Activated CD8-positive, alpha-beta T cell treated with anti-CD3 and anti-CD28 coated beads, Interleukin-2, amount 10 ng/mL, durations not matched to agents 7 days and 5 days (primary cell): ENCODE results near the gene ISM2. TPM values are rescaled to one million over a fixed set of nuclear protein-coding genes. Genes with fewer than 3 reads are reported as not detected.
"Not testable (repeated sequence)": the region's sequence is repeated elsewhere in the genome, so short reads cannot be mapped to it uniquely, and the experiment has no call there.

ENCODE experiments used
- ATAC-seq: fragments of 150-1000 bp; cut with Tn5 transposase; one replicate; pipeline ENCODE4 v1.10.0; 2021; ENCODE audit warnings: moderate library complexity
- CTCF ChIA-PET: fragments of 350-600 bp; sonication (Branson Sonifier 250); formaldehyde crosslinking; loops from one replicate; lab custom pipeline; 2021; ENCODE audit warnings: antibody characterized with exemption; lab: Charles Lee
- POLR2A ChIA-PET: fragments of 350-600 bp; sonication (Branson Sonifier 250); formaldehyde crosslinking; loops from one replicate; lab custom pipeline; 2021; ENCODE audit warnings: antibody characterized with exemption; lab: Charles Lee
- DNase-seq: peaks from one replicate; pipeline ENCODE4 v3.0.0-alpha.2; 2020
- H3K27ac Mint-ChIP-seq: one replicate; pipeline ENCODE4 v1.8.0; 2021; ENCODE audit warnings: mild to moderate bottlenecking, mixed read lengths
- H3K27me3 Mint-ChIP-seq: one replicate; pipeline ENCODE4 v1.8.0; 2021; ENCODE audit warnings: low read depth, mixed read lengths
- H3K36me3 Mint-ChIP-seq: one replicate; pipeline ENCODE4 v1.8.0; 2021; ENCODE audit warnings: low read depth, mixed read lengths
- H3K4me1 Mint-ChIP-seq: one replicate; pipeline ENCODE4 v1.8.0; 2021; ENCODE audit warnings: low read depth, mixed read lengths
- H3K4me3 Mint-ChIP-seq: one replicate; pipeline ENCODE4 v1.8.0; 2021; ENCODE audit warnings: mild to moderate bottlenecking, mixed read lengths
- H3K9me3 Mint-ChIP-seq: one replicate; pipeline ENCODE4 v1.8.0; 2022; ENCODE audit warnings: mixed read lengths; ENCODE audit not compliant: insufficient read depth
- total RNA-seq, 2 experiments: library from RNA; stranded (reverse); gene quantifications; one replicate each; pipeline ENCODE4 v1.2.3, GENCODE V29; 2021

Gene ISM2
- total RNA-seq, result not detected

- peak within 1 kb of the TSS; percentile 67 for H3K4me3 Mint-ChIP-seq
- H3K27ac Mint-ChIP-seq, result no peak within 1 kb of the TSS
- DNase-seq (peak; percentile 68), ATAC-seq (peak; percentile 94)
- ChIA-PET CTCF (no interaction called here), POLR2A (no interaction called here)
- peaks cover 7% of the 10 kb centered on the region for H3K4me1 Mint-ChIP-seq
- no peaks in the 10 kb centered on the region for H3K9me3 Mint-ChIP-seq
- peaks cover 24% of the 10 kb centered on the region for H3K27me3 Mint-ChIP-seq
- H3K36me3 Mint-ChIP-seq, result peaks cover 3% of the 10 kb centered on the region
Measured at GRCh38 chr14:77498120-77498979, at the start of gene ISM2. ISM2 (minus strand) TSS chr14:77498816; CDS start chr14:77498793, 23 bp downstream.

GRCh38 chr14:77547512-77548180 lies 49.0 kb upstream of the ISM2 start:
- no peaks in the 10 kb centered on the region for H3K9me3 Mint-ChIP-seq
- peaks cover 62% of the 10 kb centered on the region for H3K36me3 Mint-ChIP-seq
- ChIA-PET CTCF (interaction anchor here (0.9 to 1.3 kb wide), 2 partner anchors 83 to 88 kb away, joined by 3 read pairs; no protein-coding TSS in a partner anchor), POLR2A (interaction anchor here (0.7 kb wide), 1 partner anchor 95 kb away, joined by 3 read pairs; no protein-coding TSS in a partner anchor)
- DNase-seq, result no peak
- no peak overlapping the region for H3K4me3 Mint-ChIP-seq
- no peak for ATAC-seq
- H3K27me3 Mint-ChIP-seq, result no peaks in the 10 kb centered on the region
- no peak overlapping the region for H3K27ac Mint-ChIP-seq
- peaks cover 18% of the 10 kb centered on the region for H3K4me1 Mint-ChIP-seq

GRCh38 chr14:77545171-77545570 lies 46.6 kb upstream of the ISM2 start:
- DNase-seq, H3K27ac Mint-ChIP-seq, H3K4me3 Mint-ChIP-seq, ATAC-seq, H3K9me3 Mint-ChIP-seq, H3K27me3 Mint-ChIP-seq, POLR2A ChIA-PET: not testable (repeated sequence)
- peaks cover 52% of the 10 kb centered on the region for H3K36me3 Mint-ChIP-seq
- CTCF ChIA-PET, result interaction anchor here (1.4 to 1.9 kb wide), 2 partner anchors 87 to 139 kb away, joined by 3 to 12 read pairs; partner anchors contain the start of genes AHSA1 and VIPAS39
- H3K4me1 Mint-ChIP-seq, result peaks cover 27% of the 10 kb centered on the region

- Mint-ChIP-seq H3K4me1 (peaks cover 27% of the 10 kb centered on the region), H3K4me3 (no peak overlapping the region), H3K27me3 (no peaks in the 10 kb centered on the region), H3K27ac (no peak overlapping the region), H3K36me3 (peaks cover 47% of the 10 kb centered on the region), H3K9me3 (no peaks in the 10 kb centered on the region)
- ChIA-PET CTCF (no interaction called here), POLR2A (no interaction called here)
- no peak for ATAC-seq
- DNase-seq, result no peak
Measured at GRCh38 chr14:77544571-77544970, 46.0 kb upstream of the ISM2 start.

- Mint-ChIP-seq H3K4me3 (no peak overlapping the region), H3K27me3 (no peaks in the 10 kb centered on the region), H3K4me1 (peaks cover 27% of the 10 kb centered on the region), H3K36me3 (peaks cover 46% of the 10 kb centered on the region), H3K9me3 (no peaks in the 10 kb centered on the region), H3K27ac (no peak overlapping the region)
- ChIA-PET POLR2A (no interaction called here), CTCF (no interaction called here)
- ATAC-seq (no peak), DNase-seq (no peak)
Measured at GRCh38 chr14:77543637-77544334, 45.2 kb upstream of the ISM2 start.

- Mint-ChIP-seq H3K9me3 (no peaks in the 10 kb centered on the region), H3K36me3 (peaks cover 40% of the 10 kb centered on the region), H3K27me3 (no peaks in the 10 kb centered on the region), H3K4me3 (no peak overlapping the region), H3K4me1 (peaks cover 27% of the 10 kb centered on the region), H3K27ac (no peak overlapping the region)
- DNase-seq (no peak), ATAC-seq (no peak)
- ChIA-PET POLR2A (no interaction called here), CTCF (interaction anchor here (1.2 kb wide), 1 partner anchor 8 kb away, joined by 5 read pairs; no protein-coding TSS in a partner anchor)
Measured at GRCh38 chr14:77543240-77543551, 44.6 kb upstream of the ISM2 start.

GRCh38 chr14:77542421-77543239 lies 44.0 kb upstream of the ISM2 start:
- Mint-ChIP-seq H3K27me3 (no peaks in the 10 kb centered on the region), H3K4me1 (peaks cover 27% of the 10 kb centered on the region), H3K4me3 (no peak overlapping the region), H3K9me3 (no peaks in the 10 kb centered on the region), H3K36me3 (peaks cover 37% of the 10 kb centered on the region), H3K27ac (peak overlapping the region; percentile 63)
- DNase-seq (no peak), ATAC-seq (peak; percentile 39)
- ChIA-PET POLR2A (interaction anchor here (0.8 kb wide), 1 partner anchor 9 kb away, joined by 3 read pairs; no protein-coding TSS in a partner anchor), CTCF (interaction anchor here (1.2 kb wide), 1 partner anchor 9 kb away, joined by 5 read pairs; no protein-coding TSS in a partner anchor)

GRCh38 chr14:77541905-77542304 lies 43.3 kb upstream of the ISM2 start:
- Mint-ChIP-seq H3K4me1 (peaks cover 27% of the 10 kb centered on the region), H3K27ac (peak overlapping the region; percentile 21), H3K9me3 (no peaks in the 10 kb centered on the region), H3K27me3 (no peaks in the 10 kb centered on the region), H3K36me3 (peaks cover 32% of the 10 kb centered on the region), H3K4me3 (no peak overlapping the region)
- ATAC-seq, result no peak
- CTCF ChIA-PET, result interaction anchor here (1.2 kb wide), 1 partner anchor 9 kb away, joined by 5 read pairs; no protein-coding TSS in a partner anchor
- no peak for DNase-seq
- POLR2A ChIA-PET, result interaction anchor here (0.8 kb wide), 1 partner anchor 10 kb away, joined by 3 read pairs; no protein-coding TSS in a partner anchor

- CTCF ChIA-PET, H3K4me3 Mint-ChIP-seq, DNase-seq, ATAC-seq, H3K27ac Mint-ChIP-seq, POLR2A ChIA-PET, H3K9me3 Mint-ChIP-seq, H3K4me1 Mint-ChIP-seq, H3K27me3 Mint-ChIP-seq: not testable (repeated sequence)
- peaks cover 39% of the 10 kb centered on the region for H3K36me3 Mint-ChIP-seq
Measured at GRCh38 chr14:77536951-77537350, 38.3 kb upstream of the ISM2 start.

GRCh38 chr14:77531071-77531470 lies 32.5 kb upstream of the ISM2 start:
- Mint-ChIP-seq H3K4me1 (peaks cover 11% of the 10 kb centered on the region), H3K27ac (no peak overlapping the region), H3K27me3 (no peaks in the 10 kb centered on the region), H3K36me3 (peaks cover 40% of the 10 kb centered on the region), H3K9me3 (no peaks in the 10 kb centered on the region), H3K4me3 (no peak overlapping the region)
- ChIA-PET POLR2A (no interaction called here), CTCF (no interaction called here)
- DNase-seq, result no peak
- no peak for ATAC-seq

GRCh38 chr14:77529963-77530362 lies 31.3 kb upstream of the ISM2 start:
- H3K36me3 Mint-ChIP-seq, result peaks cover 32% of the 10 kb centered on the region
- ChIA-PET POLR2A (no interaction called here), CTCF (interaction anchor here (0.9 kb wide), 1 partner anchor 71 kb away, joined by 3 read pairs; no protein-coding TSS in a partner anchor)
- H3K27ac Mint-ChIP-seq, result no peak overlapping the region
- DNase-seq, result no peak
- ATAC-seq, result no peak
- H3K27me3 Mint-ChIP-seq, result no peaks in the 10 kb centered on the region
- H3K4me3 Mint-ChIP-seq, result no peak overlapping the region
- peaks cover 11% of the 10 kb centered on the region for H3K4me1 Mint-ChIP-seq
- H3K9me3 Mint-ChIP-seq, result no peaks in the 10 kb centered on the region
